GM19324 (cell line): ENCODE results near the gene AP3M1.
"Not testable (repeated sequence)": the region's sequence is repeated elsewhere in the genome, so short reads cannot be mapped to it uniquely, and the experiment has no call there.

Experiments
- ATAC-seq: cut with Tn5 transposase; IDR thresholded peaks from one replicate; pipeline ENCODE4 v1.9.1; 2021; ENCODE audit warnings: mild to moderate bottlenecking, moderate library complexity; ENCODE audit not compliant: unreplicated experiment, low FRiP score

Gene AP3M1, protein sequence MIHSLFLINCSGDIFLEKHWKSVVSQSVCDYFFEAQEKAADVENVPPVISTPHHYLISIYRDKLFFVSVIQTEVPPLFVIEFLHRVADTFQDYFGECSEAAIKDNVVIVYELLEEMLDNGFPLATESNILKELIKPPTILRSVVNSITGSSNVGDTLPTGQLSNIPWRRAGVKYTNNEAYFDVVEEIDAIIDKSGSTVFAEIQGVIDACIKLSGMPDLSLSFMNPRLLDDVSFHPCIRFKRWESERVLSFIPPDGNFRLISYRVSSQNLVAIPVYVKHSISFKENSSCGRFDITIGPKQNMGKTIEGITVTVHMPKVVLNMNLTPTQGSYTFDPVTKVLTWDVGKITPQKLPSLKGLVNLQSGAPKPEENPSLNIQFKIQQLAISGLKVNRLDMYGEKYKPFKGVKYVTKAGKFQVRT

DNA sequence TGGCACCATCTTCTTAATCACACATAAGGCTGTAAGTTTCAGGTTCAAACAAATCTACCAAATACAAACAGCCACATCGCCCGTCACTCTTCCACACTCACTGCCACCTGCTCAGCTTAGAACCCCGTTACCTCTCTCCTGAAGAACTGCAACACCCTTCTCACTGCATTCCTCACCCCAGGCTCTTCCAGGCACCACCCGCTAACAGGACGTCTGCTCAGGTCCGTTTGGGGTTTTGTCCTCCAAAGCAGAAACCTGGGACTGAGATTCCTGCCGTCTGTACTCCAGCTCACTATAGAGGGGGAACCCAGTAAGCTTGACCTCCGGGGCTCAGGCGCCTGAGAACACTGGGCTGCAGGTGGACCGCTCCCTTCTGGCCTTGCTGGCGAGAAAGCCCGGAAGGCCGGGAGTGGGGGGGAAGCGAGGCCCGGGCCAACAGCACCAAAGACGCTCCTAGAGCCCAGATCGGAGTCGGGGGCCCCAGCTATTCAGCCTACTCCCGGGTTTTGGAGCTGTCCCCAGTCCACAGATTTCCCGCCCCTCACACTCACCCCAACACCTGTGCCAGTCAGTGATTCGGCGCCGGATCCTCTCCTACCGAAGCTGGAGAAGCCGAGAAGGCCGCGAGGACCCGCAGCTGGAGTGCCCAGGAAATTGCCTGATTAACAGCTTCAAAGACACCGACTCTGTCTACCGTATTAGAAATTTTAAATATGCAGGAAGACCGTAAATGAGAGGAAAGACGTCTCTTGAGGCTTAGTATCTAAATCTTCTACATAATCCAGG lies at the start of gene AP3M1:
AP3M1 (minus strand) TSS at position 625 of the 786 bp plus-strand sequence. CDS start 12,449 bp downstream, outside the sequence.
- peak; percentile 50 for ATAC-seq

GRCh38 chr10:74199315-74199714 lies 48.7 kb upstream of the AP3M1 start:
- ATAC-seq = no peak

GRCh38 chr10:74194999-74195398 lies 44.4 kb upstream of the AP3M1 start:
- no peak for ATAC-seq

DNA sequence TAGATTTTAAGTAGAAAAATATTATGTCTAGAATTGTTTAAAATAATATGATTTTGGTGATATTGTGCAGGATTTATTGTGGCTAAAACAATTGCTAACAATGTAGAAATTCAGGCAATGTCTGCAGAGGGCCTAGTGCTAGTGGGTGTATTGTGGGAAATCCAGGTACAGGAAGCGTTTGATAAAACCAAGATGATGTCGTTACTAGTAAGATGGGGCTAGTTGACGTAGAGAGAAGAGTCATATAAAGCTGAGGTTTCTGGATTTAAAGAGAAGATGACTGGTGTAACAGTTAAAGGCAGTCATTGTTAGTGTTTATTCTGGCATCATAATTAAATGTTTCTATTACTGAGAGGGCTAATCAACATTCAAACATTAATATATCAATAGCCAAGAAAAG lies 43.9 kb upstream of the AP3M1 start:
- ATAC-seq = no peak

DNA sequence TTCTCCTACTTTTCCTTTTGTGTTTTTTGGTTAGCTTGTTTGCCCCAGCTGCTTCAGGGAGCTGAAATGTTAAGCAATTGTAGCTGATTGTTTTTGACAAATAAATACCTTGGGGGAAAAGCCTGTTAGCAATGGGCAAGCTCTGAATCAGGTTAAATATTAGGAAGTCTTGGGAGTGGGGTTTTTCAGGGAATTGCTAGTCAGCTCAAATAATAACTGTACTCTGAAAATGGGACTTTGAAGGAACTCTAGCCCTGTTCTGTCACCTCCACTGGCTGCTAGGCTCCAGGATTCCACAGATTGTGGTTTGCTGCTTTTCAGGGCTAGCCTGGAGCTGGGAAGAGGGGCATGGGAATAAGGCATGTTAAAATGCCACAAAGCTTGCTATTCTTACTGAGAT lies 39.9 kb upstream of the AP3M1 start:
- ATAC-seq = no peak

- peak; percentile 67 for ATAC-seq
These were observed 39.4 kb upstream of the AP3M1 start for GRCh38 chr10:74189999-74190421.

- ATAC-seq = not testable (repeated sequence)
These were observed 38.0 kb upstream of the AP3M1 start for GRCh38 chr10:74188617-74189016.

DNA sequence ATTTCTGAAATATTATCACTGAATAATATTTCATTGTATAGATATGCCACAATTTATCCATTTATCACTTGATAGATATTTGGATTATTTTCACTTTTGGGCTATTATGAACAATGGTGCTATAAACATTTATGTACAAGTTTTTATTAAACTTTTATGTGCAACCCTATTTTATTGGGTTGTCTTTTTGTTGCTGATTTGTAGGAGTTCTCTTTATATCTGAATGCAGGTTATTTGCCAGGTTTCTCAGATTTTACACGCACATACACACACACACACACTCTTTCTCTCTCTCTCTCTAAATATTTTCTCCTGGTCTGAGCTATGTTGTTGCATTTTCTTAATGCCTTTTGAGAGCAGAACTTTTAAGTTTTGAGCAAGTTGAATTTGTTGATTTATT lies 36.6 kb upstream of the AP3M1 start:
- no peak for ATAC-seq

DNA sequence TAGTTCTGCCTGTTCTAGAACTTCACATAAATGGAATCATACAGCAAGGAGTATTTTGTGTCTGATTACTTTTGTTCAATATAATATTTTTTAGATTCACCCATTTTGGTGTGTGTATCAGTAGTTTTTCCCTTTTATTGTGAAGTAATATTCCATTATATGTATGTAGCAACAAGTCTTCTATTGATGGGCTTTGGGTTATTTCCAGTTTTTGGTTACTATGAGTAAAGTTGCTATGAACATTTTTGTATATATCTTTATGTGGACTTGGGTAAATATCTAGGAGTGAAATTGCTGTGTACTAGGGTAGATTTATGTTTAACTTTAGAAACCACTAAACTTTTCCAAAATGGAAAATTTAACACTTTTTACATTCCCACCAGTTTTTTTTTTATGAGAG lies 36.0 kb upstream of the AP3M1 start:
- ATAC-seq = no peak

GRCh38 chr10:74179111-74179710 lies 28.6 kb upstream of the AP3M1 start:
- ATAC-seq = no peak

DNA sequence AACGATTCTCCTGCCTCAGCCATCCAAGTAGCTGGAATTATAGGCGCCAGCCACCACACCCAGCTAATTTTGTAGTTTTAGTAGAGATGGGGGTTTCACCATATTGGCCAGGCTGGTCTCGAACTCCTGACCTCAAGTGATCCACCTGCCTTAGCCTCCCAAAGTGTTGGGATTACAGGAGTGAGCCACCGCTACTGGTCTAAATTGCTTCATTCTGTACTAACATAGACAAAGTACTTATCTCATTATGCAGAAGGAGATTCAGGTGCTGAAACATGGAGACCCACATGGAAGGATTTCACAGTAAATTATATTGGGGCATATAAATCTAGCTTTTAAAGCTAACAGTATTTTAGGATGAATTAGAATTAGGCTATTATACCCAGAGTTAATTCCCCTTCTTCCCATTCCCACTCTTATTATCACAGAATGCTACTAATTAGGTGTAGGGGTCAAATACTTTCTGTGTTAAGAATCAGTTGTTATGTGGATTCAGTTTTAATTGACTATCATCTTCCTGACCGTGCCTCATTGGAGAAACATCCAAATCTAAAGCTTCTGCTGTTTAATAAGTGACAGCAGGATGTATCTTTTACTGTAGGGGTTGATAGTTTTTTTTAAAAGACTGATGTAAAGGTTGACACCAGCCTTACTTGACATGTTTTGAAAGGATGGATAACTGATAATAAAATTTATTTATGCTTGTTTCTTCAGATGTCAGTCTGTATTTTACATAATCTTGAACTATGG lies 27.6 kb upstream of the AP3M1 start:
- no peak for ATAC-seq

- ATAC-seq = peak; percentile 23
These were observed 26.6 kb upstream of the AP3M1 start for GRCh38 chr10:74177140-74177677.

DNA sequence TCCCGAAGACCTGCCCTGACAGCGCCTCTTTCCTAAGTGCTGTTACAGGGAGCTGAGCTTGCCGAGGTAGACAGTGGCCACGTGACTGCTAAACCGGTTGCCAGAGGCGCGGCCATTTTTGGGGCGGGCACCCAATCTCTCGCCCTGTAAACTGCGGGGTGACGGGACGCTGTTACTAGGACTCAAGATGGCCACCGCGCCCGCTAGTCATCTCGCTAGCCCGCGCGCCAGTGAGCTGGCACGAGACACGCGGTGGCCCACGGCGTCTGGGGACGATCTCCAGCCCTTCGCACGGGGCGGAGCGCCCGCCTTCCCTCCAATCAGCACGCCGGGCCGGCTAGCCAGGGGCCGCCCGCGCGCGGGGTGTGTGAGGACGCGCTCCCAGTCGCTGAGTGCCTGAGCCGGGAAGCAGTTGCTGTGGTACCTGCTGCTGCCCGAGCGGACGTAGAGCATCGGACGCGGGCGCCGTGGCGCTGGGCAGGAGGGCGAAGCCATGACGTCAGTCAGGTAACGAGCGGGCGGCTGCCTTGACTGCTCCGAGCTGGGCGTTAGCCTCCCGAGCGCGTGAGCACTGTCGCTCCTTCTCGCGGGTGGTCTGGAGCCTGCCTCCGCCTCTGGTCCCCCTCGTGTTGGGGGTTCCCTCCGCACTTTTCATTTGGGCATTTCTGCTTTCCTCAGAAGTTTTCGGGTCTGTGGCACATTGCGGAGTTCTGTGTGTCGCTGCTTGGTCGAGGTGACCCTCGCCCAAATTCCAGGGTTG lies 25.9 kb upstream of the AP3M1 start:
- peak; percentile 96 for ATAC-seq

- no peak for ATAC-seq
These were observed 25.1 kb upstream of the AP3M1 start for GRCh38 chr10:74175510-74176379.

DNA sequence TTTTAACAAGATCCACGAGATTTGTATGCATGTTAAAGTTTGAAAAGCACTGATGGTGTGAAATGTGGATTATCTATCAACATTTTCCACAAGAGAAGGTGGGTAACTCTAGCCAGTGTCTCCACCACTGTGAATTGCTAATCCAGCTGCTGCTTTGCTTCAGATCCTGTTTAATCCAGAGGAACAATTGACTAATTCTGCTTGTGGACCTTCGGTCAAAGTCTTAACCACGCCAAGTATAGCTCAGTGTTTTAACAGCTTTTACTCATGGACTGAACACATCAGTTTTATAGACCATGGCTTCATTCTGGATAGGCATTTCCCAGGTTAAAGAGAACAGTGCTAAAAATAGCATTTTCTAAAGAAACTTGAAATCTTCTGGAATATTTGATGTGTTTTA lies 23.9 kb upstream of the AP3M1 start:
- no peak for ATAC-seq

DNA sequence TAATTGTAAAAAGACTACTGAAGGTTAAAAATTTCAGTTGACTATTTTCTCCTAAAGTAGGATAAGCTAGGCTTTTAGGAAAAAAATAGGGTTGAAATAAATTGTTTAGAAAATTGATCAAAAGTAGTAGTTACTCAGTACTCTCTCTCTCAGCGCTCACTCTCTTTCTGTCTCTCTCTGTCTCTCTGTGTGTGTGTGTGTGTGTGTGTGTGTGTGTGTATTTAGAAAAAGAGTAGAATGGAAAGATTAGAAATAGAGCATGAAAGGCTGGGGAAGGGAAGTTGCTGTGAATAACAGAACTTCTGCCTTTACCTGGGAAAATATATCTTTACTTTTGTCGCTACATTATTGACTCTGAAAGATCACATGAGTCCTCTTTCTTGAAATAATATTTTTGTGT lies 21.0 kb upstream of the AP3M1 start:
- ATAC-seq = no peak

- no peak for ATAC-seq
These were observed 16.8 kb upstream of the AP3M1 start for GRCh38 chr10:74167443-74167842.

DNA sequence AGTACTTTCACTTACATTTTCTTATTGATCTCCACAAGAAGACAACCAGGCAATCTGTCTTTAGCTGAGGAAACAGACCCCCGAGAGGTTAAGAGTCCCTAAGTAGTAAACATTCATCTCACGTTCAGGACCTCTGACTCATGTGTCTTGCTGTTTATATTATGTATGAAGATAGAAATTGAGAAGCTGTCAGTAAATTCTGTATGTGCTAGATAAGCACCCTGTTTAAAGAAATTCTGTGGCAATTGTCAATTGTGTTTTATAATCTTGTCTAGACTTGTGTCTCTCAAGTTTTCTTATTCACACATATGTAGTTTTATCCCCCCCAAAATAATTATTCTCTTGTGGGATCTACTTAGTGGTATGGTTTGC lies 14.9 kb upstream of the AP3M1 start:
- ATAC-seq = no peak
